Mucosa of stomach (tissue), 1 donor: ENCODE results near the gene FCER2.

Source experiments
- H3K27me3 ChIP-seq: one replicate; pipeline ENCODE4 v1.7.0; 2013; ENCODE audit warnings: mild to moderate bottlenecking, low read length; ENCODE audit not compliant: control insufficient read depth, insufficient read depth
- H3K36me3 ChIP-seq: one replicate; pipeline ENCODE4 v1.7.0; 2013; ENCODE audit warnings: low read length; ENCODE audit not compliant: control insufficient read depth, insufficient read depth
- H3K4me1 ChIP-seq: one replicate; pipeline ENCODE4 v1.7.0; 2013; ENCODE audit warnings: mild to moderate bottlenecking, low read length; ENCODE audit not compliant: control insufficient read depth, insufficient read depth
- H3K4me3 ChIP-seq: one replicate; pipeline ENCODE4 v1.7.0; 2013; ENCODE audit warnings: low read length
- H3K9ac ChIP-seq: one replicate; pipeline ENCODE4 v1.7.0; 2013; ENCODE audit warnings: mild to moderate bottlenecking, low read length, moderate library complexity
- H3K9me3 ChIP-seq: one replicate; pipeline ENCODE4 v1.7.0; 2013; ENCODE audit warnings: mild to moderate bottlenecking, low read length, moderate library complexity; ENCODE audit not compliant: control insufficient read depth
- donor health status: Pancreatic carcinoma.

The FCER2 gene

GRCh38 chr19:7692417-7693088 is 9.4 kb downstream of the FCER2 start:
- no peaks in the 10 kb centered on the region for H3K36me3 ChIP-seq
- no peaks in the 10 kb centered on the region for H3K9me3 ChIP-seq
- no peak overlapping the region for H3K9ac ChIP-seq
- no peaks in the 10 kb centered on the region for H3K4me1 ChIP-seq
- H3K4me3 ChIP-seq: no peak overlapping the region
- H3K27me3 ChIP-seq: peaks cover 21% of the 10 kb centered on the region

GRCh38 chr19:7691497-7691896 is 10.4 kb downstream of the FCER2 start:
- no peak overlapping the region for H3K4me3 ChIP-seq
- H3K27me3 ChIP-seq: peaks cover 17% of the 10 kb centered on the region
- no peaks in the 10 kb centered on the region for H3K4me1 ChIP-seq
- H3K9ac ChIP-seq: no peak overlapping the region
- H3K9me3 ChIP-seq: no peaks in the 10 kb centered on the region
- no peaks in the 10 kb centered on the region for H3K36me3 ChIP-seq

- Histone ChIP-seq H3K27me3 (peaks cover 17% of the 10 kb centered on the region), H3K4me1 (no peaks in the 10 kb centered on the region)
These were observed 11.1 kb downstream of the FCER2 start for GRCh38 chr19:7690779-7691258.

GRCh38 chr19:7689165-7689564 is 12.8 kb downstream of the FCER2 start:
- no peaks in the 10 kb centered on the region for H3K4me1 ChIP-seq
- no peaks in the 10 kb centered on the region for H3K9me3 ChIP-seq
- H3K36me3 ChIP-seq: no peaks in the 10 kb centered on the region
- H3K27me3 ChIP-seq: peaks cover 17% of the 10 kb centered on the region
- no peak overlapping the region for H3K4me3 ChIP-seq
- H3K9ac ChIP-seq: no peak overlapping the region

More at GRCh38 chr19:7690779-7691258, 11.1 kb downstream of the FCER2 start:
- H3K9me3 ChIP-seq: no peaks in the 10 kb centered on the region
- H3K9ac ChIP-seq: no peak overlapping the region
- H3K36me3 ChIP-seq: no peaks in the 10 kb centered on the region
- no peak overlapping the region for H3K4me3 ChIP-seq

GRCh38 chr19:7687177-7687576 is 14.8 kb downstream of the FCER2 start:
- peaks cover 17% of the 10 kb centered on the region for H3K27me3 ChIP-seq
- peaks cover under 1% of the 10 kb centered on the region for H3K4me1 ChIP-seq
- H3K36me3 ChIP-seq: no peaks in the 10 kb centered on the region
- no peaks in the 10 kb centered on the region for H3K9me3 ChIP-seq
- H3K4me3 ChIP-seq: no peak overlapping the region
- H3K9ac ChIP-seq: no peak overlapping the region

- Histone ChIP-seq H3K27me3 (peaks cover 17% of the 10 kb centered on the region), H3K4me3 (no peak overlapping the region), H3K9me3 (no peaks in the 10 kb centered on the region), H3K9ac (no peak overlapping the region), H3K36me3 (no peaks in the 10 kb centered on the region), H3K4me1 (peaks cover 10% of the 10 kb centered on the region)
These were observed 16.1 kb downstream of the FCER2 start for GRCh38 chr19:7685546-7686445.

- H3K27me3 ChIP-seq: peaks cover 15% of the 10 kb centered on the region
- peak overlapping the region; percentile 93 for H3K9ac ChIP-seq
- H3K36me3 ChIP-seq: no peaks in the 10 kb centered on the region
- H3K4me1 ChIP-seq: peaks cover 10% of the 10 kb centered on the region
- H3K9me3 ChIP-seq: no peaks in the 10 kb centered on the region
- H3K4me3 ChIP-seq: peak overlapping the region; percentile 72
These were observed 19.6 kb downstream of the FCER2 start for GRCh38 chr19:7682175-7682855.

- Histone ChIP-seq H3K4me3 (peak overlapping the region; percentile 72), H3K9me3 (no peaks in the 10 kb centered on the region), H3K4me1 (peaks cover 10% of the 10 kb centered on the region), H3K9ac (peak overlapping the region; percentile 93), H3K36me3 (no peaks in the 10 kb centered on the region), H3K27me3 (peaks cover 15% of the 10 kb centered on the region)
These were observed 20.4 kb downstream of the FCER2 start for GRCh38 chr19:7681340-7682174.

GRCh38 chr19:7680606-7681339 is 21.2 kb downstream of the FCER2 start, which contains the start of gene TRAPPC5:
Gene TRAPPC5, plus strand, starts transcription at chr19:7680833. Its CDS starts 1,421 bp downstream, at chr19:7682254.
- H3K36me3 ChIP-seq: no peaks in the 10 kb centered on the region
- H3K4me3 ChIP-seq: peak within 1 kb of the TSS; percentile 72
- peak within 1 kb of the TSS; percentile 93 for H3K9ac ChIP-seq
- no peaks in the 10 kb centered on the region for H3K9me3 ChIP-seq
- H3K27me3 ChIP-seq: peaks cover 23% of the 10 kb centered on the region
- peaks cover 10% of the 10 kb centered on the region for H3K4me1 ChIP-seq

- no peaks in the 10 kb centered on the region for H3K9me3 ChIP-seq
- H3K9ac ChIP-seq: peak overlapping the region; percentile 93
- peaks cover 10% of the 10 kb centered on the region for H3K4me1 ChIP-seq
- H3K4me3 ChIP-seq: peak overlapping the region; percentile 72
- no peaks in the 10 kb centered on the region for H3K36me3 ChIP-seq
- peaks cover 23% of the 10 kb centered on the region for H3K27me3 ChIP-seq
These were observed 21.9 kb downstream of the FCER2 start for GRCh38 chr19:7679771-7680605.
